Activated B cell treated with CpG ODN at 0.5 μM for 24 hours (primary cell): ENCODE measurements around the gene DAPP1. TPM values are rescaled to one million over a fixed set of nuclear protein-coding genes. Genes with fewer than 3 reads are reported as not detected.
A peak's percentile ranks its signal among the peaks of the same experiment; 100 is the strongest.

Source experiments
- ATAC-seq: fragments of 200-7000 bp; cut with Tn5 transposase; one replicate; pipeline ENCODE4 v1.10.0; 2021; ENCODE audit warnings: low read depth, mild to moderate bottlenecking, moderate library complexity
- CTCF ChIA-PET: fragments of 350-600 bp; sonication (Branson Sonifier 250); formaldehyde crosslinking; loops from one replicate; lab custom pipeline; 2021; ENCODE audit warnings: antibody characterized with exemption; lab: Charles Lee
- POLR2A ChIA-PET: fragments of 350-600 bp; sonication (Branson Sonifier 250); formaldehyde crosslinking; loops from one replicate; lab custom pipeline; 2021; ENCODE audit warnings: antibody characterized with exemption; lab: Charles Lee
- DNase-seq: peaks from one replicate; pipeline ENCODE4 v3.0.0; 2022
- H3K27ac Mint-ChIP-seq: one replicate; pipeline ENCODE4 v1.8.0; 2020; ENCODE audit warnings: mixed read lengths
- H3K27me3 Mint-ChIP-seq: one replicate; pipeline ENCODE4 v1.8.0; 2021; ENCODE audit warnings: mixed read lengths
- H3K36me3 Mint-ChIP-seq: one replicate; pipeline ENCODE4 v1.8.0; 2021; ENCODE audit warnings: low read depth, mixed read lengths
- H3K4me1 Mint-ChIP-seq: one replicate; pipeline ENCODE4 v1.8.0; 2021; ENCODE audit warnings: mixed read lengths
- H3K4me3 Mint-ChIP-seq: one replicate; pipeline ENCODE4 v1.8.0; 2020; ENCODE audit warnings: mild to moderate bottlenecking, mixed read lengths
- H3K9me3 Mint-ChIP-seq: one replicate; pipeline ENCODE4 v1.8.0; 2020; ENCODE audit warnings: mixed read lengths
- CTCF ChIP-seq: fragments of 200-600 bp; IDR thresholded peaks from one replicate; pipeline ENCODE4 v1.8.0; 2022; ENCODE audit warnings: antibody characterized with exemption, mild to moderate bottlenecking
- intact Hi-C: fragments of 100-400 bp; cut with micrococcal nuclease; formaldehyde crosslinking; loops from one replicate; pipeline ENCODE4 v1.15.1; 2024
- total RNA-seq: library from RNA; stranded (reverse); gene quantifications from 2 replicates; pipeline ENCODE4 v1.2.3, GENCODE V29; 2022

DAPP1 gene
- total RNA-seq, 1 donor from 2014 or later: 144 TPM

- Mint-ChIP-seq H3K27ac (no peak overlapping the region), H3K4me3 (no peak overlapping the region), H3K27me3 (no peaks in the 10 kb centered on the region), H3K9me3 (no peaks in the 10 kb centered on the region), H3K36me3 (peaks cover 86% of the 10 kb centered on the region), H3K4me1 (peaks cover 33% of the 10 kb centered on the region)
- intact Hi-C loops: no loop called here
- no peak for TF ChIP-seq CTCF
- ChIA-PET CTCF (no interaction called here), POLR2A (no interaction called here)
- DNase-seq: no peak
- no peak for ATAC-seq
Observed at GRCh38 chr4:99838927-99839326, 22.3 kb downstream of the DAPP1 start.

- CTCF ChIA-PET: no interaction called here
- peak; percentile 45 for ATAC-seq
- no peak for TF ChIP-seq CTCF
Observed at GRCh38 chr4:99841129-99841528, 24.5 kb downstream of the DAPP1 start.

GRCh38 chr4:99843413-99843812 lies 26.8 kb downstream of the DAPP1 start:
- peaks cover 75% of the 10 kb centered on the region for H3K36me3 Mint-ChIP-seq
- no peak for ATAC-seq
- no peaks in the 10 kb centered on the region for H3K9me3 Mint-ChIP-seq
- H3K4me3 Mint-ChIP-seq: no peak overlapping the region
- intact Hi-C loops: no loop called here
- H3K4me1 Mint-ChIP-seq: peaks cover 60% of the 10 kb centered on the region
- DNase-seq: no peak
- no peak for TF ChIP-seq CTCF
- no peaks in the 10 kb centered on the region for H3K27me3 Mint-ChIP-seq
- ChIA-PET POLR2A (interaction anchor here (1.0 kb wide), 1 partner anchor 21 kb away, joined by 3 read pairs; no protein-coding TSS in a partner anchor), CTCF (interaction anchor here (1.4 kb wide), 1 partner anchor 36 kb away, joined by 4 read pairs; no protein-coding TSS in a partner anchor)
- peak overlapping the region; percentile 18 for H3K27ac Mint-ChIP-seq

More at GRCh38 chr4:99841129-99841528, 24.5 kb downstream of the DAPP1 start:
- H3K4me3 Mint-ChIP-seq: no peak overlapping the region
- peaks cover 82% of the 10 kb centered on the region for H3K36me3 Mint-ChIP-seq
- intact Hi-C loops: no loop called here
- DNase-seq: no peak
- no peaks in the 10 kb centered on the region for H3K27me3 Mint-ChIP-seq
- H3K27ac Mint-ChIP-seq: peak overlapping the region; percentile 19
- no peaks in the 10 kb centered on the region for H3K9me3 Mint-ChIP-seq
- POLR2A ChIA-PET: interaction anchor here (0.6 kb wide), 1 partner anchor 23 kb away, joined by 3 read pairs; no protein-coding TSS in a partner anchor
- peaks cover 44% of the 10 kb centered on the region for H3K4me1 Mint-ChIP-seq

DNA sequence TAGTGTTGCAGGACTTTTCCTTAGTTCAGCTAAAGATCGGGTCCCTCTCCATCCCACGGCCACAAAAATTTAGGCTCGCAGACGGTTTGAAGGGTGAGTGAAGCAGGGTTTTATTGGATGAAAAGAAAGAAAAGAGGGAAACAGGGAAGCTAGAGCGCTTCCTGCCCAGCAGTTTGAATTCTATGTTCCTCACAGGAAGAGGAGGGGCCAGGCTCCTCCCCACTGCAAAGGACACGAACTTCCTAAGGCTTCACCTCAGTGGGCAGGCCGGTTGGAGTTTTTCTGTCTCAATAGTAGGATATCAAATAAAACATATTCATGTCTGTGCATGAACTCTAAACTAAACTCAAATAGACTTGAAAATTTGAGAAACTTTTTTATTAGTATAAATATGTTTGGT lies 27.4 kb downstream of the DAPP1 start:
- no peak for DNase-seq
- intact Hi-C loops: no loop called here
- TF ChIP-seq CTCF: no peak
- peak overlapping the region; percentile 65 for H3K27ac Mint-ChIP-seq
- H3K4me1 Mint-ChIP-seq: peaks cover 66% of the 10 kb centered on the region
- ChIA-PET POLR2A (interaction anchor here (1.0 to 4.5 kb wide), 2 partner anchors 22 to 27 kb away, joined by 3 to 75 read pairs; partner anchors contain the start of gene DAPP1), CTCF (interaction anchor here (1.4 kb wide), 1 partner anchor 36 kb away, joined by 4 read pairs; no protein-coding TSS in a partner anchor)
- no peaks in the 10 kb centered on the region for H3K27me3 Mint-ChIP-seq
- peaks cover 74% of the 10 kb centered on the region for H3K36me3 Mint-ChIP-seq
- ATAC-seq: no peak
- no peak overlapping the region for H3K4me3 Mint-ChIP-seq
- H3K9me3 Mint-ChIP-seq: no peaks in the 10 kb centered on the region

DNA sequence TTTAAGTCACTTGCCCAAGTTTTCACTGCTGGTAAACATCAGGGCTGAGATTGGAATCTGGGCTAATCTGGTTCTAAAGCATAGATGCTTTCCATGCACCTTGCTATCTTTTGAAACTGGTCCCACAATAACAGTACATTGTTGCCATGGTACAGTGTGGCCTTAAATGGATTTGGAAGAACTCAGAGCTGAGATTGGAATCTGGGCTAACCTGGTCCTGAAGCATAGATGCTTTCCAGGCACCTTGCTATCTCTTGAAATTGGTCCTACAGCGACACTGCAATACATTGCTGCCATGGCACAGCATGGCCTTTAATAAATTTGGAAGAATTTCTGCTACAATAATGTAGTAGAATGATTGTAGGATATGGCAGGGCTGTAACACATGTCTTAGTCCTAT lies 28.6 kb downstream of the DAPP1 start:
- CTCF ChIA-PET: interaction anchor here (1.1 kb wide), 2 partner anchors 33 to 36 kb away, joined by 3 to 4 read pairs; no protein-coding TSS in a partner anchor
- ATAC-seq (no peak), DNase-seq (no peak)
- Mint-ChIP-seq H3K4me3 (no peak overlapping the region), H3K27me3 (no peaks in the 10 kb centered on the region), H3K9me3 (no peaks in the 10 kb centered on the region), H3K36me3 (peaks cover 75% of the 10 kb centered on the region), H3K27ac (peak overlapping the region; percentile 70), H3K4me1 (peaks cover 70% of the 10 kb centered on the region)
- POLR2A ChIA-PET: interaction anchor here (0.7 to 4.5 kb wide), 4 partner anchors 15 to 37 kb away, joined by 4 to 75 read pairs (median 19); partner anchors contain the start of gene DAPP1
- TF ChIP-seq CTCF: no peak
- intact Hi-C loops: no loop called here
